ENCODE results near the gene HNRNPUL1. TPM values are rescaled to one million over a fixed set of nuclear protein-coding genes. Genes with fewer than 3 reads are reported as not detected.

Gene HNRNPUL1
- polyA plus RNA-seq, 1 donor (not counting 4 experiments of a cell fraction or from before 2014, with no cell fraction given): 48.3 TPM

- Histone ChIP-seq H3K4me2 (ENCODE audit: control insufficient read depth, extremely low read depth, insufficient read depth, low read depth, low read length) (peak overlapping the region; percentile 90), H4K20me1 (ENCODE audit: control insufficient read depth, extremely low read depth, insufficient read depth, low read length) (no peaks in the 10 kb centered on the region), H3K9ac (ENCODE audit: control insufficient read depth, extremely low read depth, insufficient read depth, low read length) (peak overlapping the region; percentile 96), H3K4me1 (ENCODE audit: control insufficient read depth, extremely low read depth, insufficient read depth, low read length) (peaks cover 25% of the 10 kb centered on the region), H3K27me3 (ENCODE audit: control insufficient read depth, extremely low read depth, insufficient read depth, low read length) (no peaks in the 10 kb centered on the region), H3K4me3 (ENCODE audit: control insufficient read depth in 2 of 3, extremely low read depth in 1 of 3, insufficient read depth in 2 of 3, low read depth in 1 of 3, low read length in 3 of 3) (peak overlapping the region; percentile 69 to 94 (median 78)), H3K9me3 (ENCODE audit: control insufficient read depth, low read depth, low read length) (no peaks in the 10 kb centered on the region), H2AFZ (ENCODE audit: control insufficient read depth, low read length) (peak overlapping the region; percentile 63), H3K79me2 (ENCODE audit: control insufficient read depth, insufficient read depth, low read length) (peaks cover 40% of the 10 kb centered on the region), H3K27ac (ENCODE audit: control insufficient read depth, insufficient read depth, low read length) (peak overlapping the region; percentile 99), H3K9me1 (ENCODE audit: control insufficient read depth, extremely low read depth, insufficient read depth, low read length) (no peaks in the 10 kb centered on the region), H3K36me3 (ENCODE audit: control insufficient read depth in 2 of 2, extremely low read depth in 1 of 2, insufficient read depth in 2 of 2, low read length in 2 of 2) (peaks cover 12 to 23% of the 10 kb centered on the region in 2 experiments)
- DNase-seq (ENCODE audit: low read depth, low spot score) (no peak), FAIRE-seq (no peak)
- TF ChIP-seq CTCF (optimal IDR thresholded peaks at IDR 0.05 in 1 of 3, IDR thresholded peaks at IDR 0.05 in 1 of 3, conservative IDR thresholded peaks at IDR 0.05 in 1 of 3; ENCODE audit: extremely low read depth in 1 of 3, insufficient read depth in 2 of 3, low read length in 3 of 3) (no peak), EZH2 (IDR thresholded peaks at IDR 0.05; ENCODE audit: low read length) (no peak)
- dilution Hi-C loops (cut with MboI; ENCODE audit: extremely low pct_ligation_motif_present, low sequenced_read_pairs): no loop called here
Observed at GRCh38 chr19:41263042-41263849, 926 bp upstream of the HNRNPUL1 start.

GRCh38 chr19:41264581-41265394, 616 bp downstream of the HNRNPUL1 start:
- Histone ChIP-seq H2AFZ (ENCODE audit: control insufficient read depth, low read length) (peak overlapping the region; percentile 18), H3K27ac (ENCODE audit: control insufficient read depth, insufficient read depth, low read length) (peak overlapping the region; percentile 92), H3K9me1 (ENCODE audit: control insufficient read depth, extremely low read depth, insufficient read depth, low read length) (no peaks in the 10 kb centered on the region), H3K27me3 (ENCODE audit: control insufficient read depth, extremely low read depth, insufficient read depth, low read length) (no peaks in the 10 kb centered on the region), H4K20me1 (ENCODE audit: control insufficient read depth, extremely low read depth, insufficient read depth, low read length) (no peaks in the 10 kb centered on the region), H3K4me2 (ENCODE audit: control insufficient read depth, extremely low read depth, insufficient read depth, low read depth, low read length) (peak overlapping the region; percentile 98), H3K9ac (ENCODE audit: control insufficient read depth, extremely low read depth, insufficient read depth, low read length) (peak overlapping the region; percentile 99), H3K4me3 (ENCODE audit: control insufficient read depth in 2 of 3, extremely low read depth in 1 of 3, insufficient read depth in 2 of 3, low read depth in 1 of 3, low read length in 3 of 3) (peak overlapping the region; percentile 93 to 96 (median 93)), H3K4me1 (ENCODE audit: control insufficient read depth, extremely low read depth, insufficient read depth, low read length) (peaks cover 25% of the 10 kb centered on the region), H3K36me3 (ENCODE audit: control insufficient read depth in 2 of 2, extremely low read depth in 1 of 2, insufficient read depth in 2 of 2, low read length in 2 of 2) (peaks cover 9 to 14% of the 10 kb centered on the region in 2 experiments), H3K79me2 (ENCODE audit: control insufficient read depth, insufficient read depth, low read length) (peaks cover 53% of the 10 kb centered on the region), H3K9me3 (ENCODE audit: control insufficient read depth, low read depth, low read length) (no peaks in the 10 kb centered on the region)
- no peak for FAIRE-seq
- dilution Hi-C loops (cut with MboI; ENCODE audit: extremely low pct_ligation_motif_present, low sequenced_read_pairs): no loop called here
- no peak for DNase-seq (ENCODE audit: low read depth, low spot score)
- no peak for TF ChIP-seq EZH2 (IDR thresholded peaks at IDR 0.05; ENCODE audit: low read length)
- TF ChIP-seq CTCF (optimal IDR thresholded peaks at IDR 0.05 in 1 of 3, IDR thresholded peaks at IDR 0.05 in 1 of 3, conservative IDR thresholded peaks at IDR 0.05 in 1 of 3; ENCODE audit: extremely low read depth in 1 of 3, insufficient read depth in 2 of 3, low read length in 3 of 3): no peak
